GM12872 (cell line): Measurements from ENCODE around the gene FOXN3.

Experiments used
- TF ChIP-seq, protein P1 (sequence below): IDR thresholded peaks from 3 replicates; pipeline ENCODE4 v1.5.1; 2011; ENCODE audit warnings: low read depth, mild to moderate bottlenecking, low read length, moderate library complexity; ENCODE audit not compliant: insufficient read depth

Gene FOXN3

DNA sequence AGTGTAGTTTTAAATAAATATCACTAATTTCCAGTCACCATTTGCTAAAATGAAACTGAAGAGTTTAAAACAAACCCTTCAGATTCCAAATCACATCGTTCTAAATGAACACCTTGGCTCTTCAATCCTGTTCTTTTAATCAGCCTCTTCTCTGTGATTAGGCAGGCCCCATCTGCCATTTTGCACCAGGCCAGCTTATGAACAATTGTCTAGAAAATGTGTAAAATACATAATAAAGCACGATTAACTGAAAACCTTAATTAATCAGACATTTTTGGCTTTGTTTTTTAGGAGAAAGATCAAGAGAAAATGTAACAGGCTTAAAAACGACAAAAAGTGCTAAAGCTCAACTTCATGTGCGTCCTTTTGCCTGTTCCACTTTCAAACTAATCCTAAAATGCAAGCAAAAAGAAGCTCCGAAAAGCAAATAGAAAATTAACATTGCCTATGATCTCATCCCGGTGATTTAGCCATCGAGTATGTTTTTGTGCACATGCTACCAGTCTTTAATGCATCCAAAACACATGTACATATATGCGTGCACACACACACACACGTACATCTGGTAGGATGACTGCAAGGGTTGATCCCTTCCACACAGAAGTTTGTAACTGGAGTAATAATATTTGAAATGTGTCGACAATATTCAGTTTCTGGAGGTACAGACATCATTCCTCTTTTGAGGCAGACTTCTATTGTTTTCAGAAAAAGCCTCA, 288.6 kb downstream of the FOXN3 start:
- TF ChIP-seq, protein P1, sequence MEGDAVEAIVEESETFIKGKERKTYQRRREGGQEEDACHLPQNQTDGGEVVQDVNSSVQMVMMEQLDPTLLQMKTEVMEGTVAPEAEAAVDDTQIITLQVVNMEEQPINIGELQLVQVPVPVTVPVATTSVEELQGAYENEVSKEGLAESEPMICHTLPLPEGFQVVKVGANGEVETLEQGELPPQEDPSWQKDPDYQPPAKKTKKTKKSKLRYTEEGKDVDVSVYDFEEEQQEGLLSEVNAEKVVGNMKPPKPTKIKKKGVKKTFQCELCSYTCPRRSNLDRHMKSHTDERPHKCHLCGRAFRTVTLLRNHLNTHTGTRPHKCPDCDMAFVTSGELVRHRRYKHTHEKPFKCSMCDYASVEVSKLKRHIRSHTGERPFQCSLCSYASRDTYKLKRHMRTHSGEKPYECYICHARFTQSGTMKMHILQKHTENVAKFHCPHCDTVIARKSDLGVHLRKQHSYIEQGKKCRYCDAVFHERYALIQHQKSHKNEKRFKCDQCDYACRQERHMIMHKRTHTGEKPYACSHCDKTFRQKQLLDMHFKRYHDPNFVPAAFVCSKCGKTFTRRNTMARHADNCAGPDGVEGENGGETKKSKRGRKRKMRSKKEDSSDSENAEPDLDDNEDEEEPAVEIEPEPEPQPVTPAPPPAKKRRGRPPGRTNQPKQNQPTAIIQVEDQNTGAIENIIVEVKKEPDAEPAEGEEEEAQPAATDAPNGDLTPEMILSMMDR: no peak

DNA sequence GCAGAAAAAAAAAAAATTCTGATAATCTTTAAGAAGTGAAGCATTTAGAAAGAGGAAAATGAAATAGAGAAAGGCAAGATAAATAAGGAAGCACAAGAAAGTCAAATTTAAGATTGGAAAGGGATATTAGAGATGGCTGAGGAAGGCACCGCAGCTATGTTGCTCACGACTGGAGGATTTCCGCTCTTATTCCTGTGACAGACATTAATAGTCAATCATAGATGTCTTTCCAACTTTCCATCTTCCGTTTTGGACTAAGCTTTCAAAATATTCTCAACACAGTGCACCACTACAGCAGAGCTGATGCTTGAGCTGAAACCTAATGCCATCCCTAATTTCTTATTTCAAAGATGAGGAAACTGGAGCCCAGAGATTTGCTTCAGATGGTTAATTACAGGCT, 290.6 kb downstream of the FOXN3 start:
- TF ChIP-seq, protein P1: no peak

DNA sequence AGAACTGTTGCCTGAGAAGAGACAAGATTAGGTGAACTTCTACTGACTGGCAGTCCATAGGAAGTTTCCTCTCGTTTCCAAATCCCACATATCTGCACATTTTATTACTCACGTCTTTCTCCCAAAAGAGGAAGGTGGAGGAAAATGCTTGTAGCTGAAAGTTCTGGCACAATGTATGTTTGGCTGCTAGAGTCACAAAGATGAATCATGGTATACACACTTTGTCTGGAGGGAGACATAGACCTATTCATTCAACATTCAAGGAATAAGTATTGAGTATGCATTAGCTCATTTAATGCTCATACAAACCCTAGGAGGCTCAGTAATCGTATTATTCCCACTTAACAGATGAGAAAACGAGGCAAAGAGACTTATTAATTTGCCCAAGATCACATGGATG, 291.8 kb downstream of the FOXN3 start:
- TF ChIP-seq, protein P1: no peak

- TF ChIP-seq, protein P1: no peak
These were observed 293.2 kb downstream of the FOXN3 start for GRCh38 chr14:89123851-89124250.

DNA sequence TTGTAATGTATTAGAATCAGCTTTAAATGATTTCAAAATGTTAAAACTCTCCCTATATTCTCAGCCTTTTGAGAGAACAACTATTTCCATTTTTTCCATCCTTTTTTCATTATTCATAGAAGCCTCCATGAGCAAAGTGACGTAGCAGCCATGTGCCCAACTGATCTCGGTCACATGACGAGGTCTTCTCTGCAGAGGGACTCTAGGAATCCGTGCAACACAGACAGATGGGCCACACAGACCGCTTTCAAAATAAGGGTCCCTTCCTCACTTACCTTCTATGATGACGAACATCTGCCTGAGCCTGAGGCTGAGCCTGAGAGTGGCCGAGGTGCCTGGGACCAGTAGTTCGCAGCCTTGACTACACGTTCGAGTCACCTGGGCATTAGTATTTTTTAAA, 293.8 kb downstream of the FOXN3 start:
- TF ChIP-seq, protein P1: no peak

DNA sequence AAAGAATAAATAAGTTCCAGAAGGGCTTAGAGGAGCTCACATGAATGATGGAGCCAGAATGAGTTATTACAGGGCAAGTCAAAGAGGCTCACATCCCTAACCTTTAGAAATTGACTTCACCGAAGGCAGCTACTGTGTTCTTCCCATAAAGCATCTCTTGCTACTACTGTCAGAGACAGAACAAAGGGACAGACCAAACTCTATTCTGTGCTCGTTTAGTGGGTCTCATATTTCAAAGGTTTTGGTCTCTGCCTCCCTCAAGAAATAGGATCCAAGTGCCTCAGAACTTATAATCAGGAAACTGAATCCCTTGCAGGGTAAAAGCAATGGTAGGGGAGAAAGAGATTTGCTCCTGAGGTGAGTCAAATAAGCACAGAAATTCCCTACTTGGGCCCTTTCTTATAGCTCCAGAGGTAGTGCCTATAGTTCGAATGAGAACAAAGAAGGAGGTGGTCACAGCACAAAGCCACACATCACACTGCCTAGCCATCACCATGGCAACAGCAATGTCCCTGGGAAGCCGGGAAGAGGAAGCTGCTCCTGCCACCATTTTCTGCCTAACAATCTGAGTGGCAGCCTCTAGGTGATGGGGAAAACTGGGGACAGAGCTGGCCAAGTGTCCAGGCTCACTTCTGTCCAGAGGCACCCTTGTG, 294.9 kb downstream of the FOXN3 start:
- TF ChIP-seq, protein P1: no peak

DNA sequence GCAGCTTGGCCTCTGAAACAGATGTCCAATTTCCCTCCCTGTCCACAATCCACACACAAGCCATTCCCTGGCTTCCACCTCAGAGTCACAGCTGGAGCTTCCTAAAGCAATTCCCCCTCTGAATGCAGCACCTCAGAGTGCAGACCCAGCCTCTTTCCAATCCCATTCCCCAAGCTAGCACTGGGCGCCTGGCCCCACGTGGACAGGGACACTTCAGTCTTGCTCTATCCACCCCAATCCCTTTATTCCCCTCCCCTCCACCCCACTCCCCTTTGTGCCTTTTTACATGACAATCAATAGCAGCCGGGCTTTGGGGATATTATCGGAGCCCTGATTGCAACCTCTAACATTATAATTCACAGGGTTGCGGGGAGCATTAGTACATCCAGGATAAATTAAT, 300.0 kb downstream of the FOXN3 start:
- TF ChIP-seq, protein P1: no peak
